ENCODE data around the gene EVA1B. TPM values are rescaled to one million over a fixed set of nuclear protein-coding genes. Genes with fewer than 3 reads are reported as not detected.
A peak's percentile ranks its signal among the peaks of the same experiment; 100 is the strongest.

Gene EVA1B
- total RNA-seq, 1 donor from 2014 or later, result 10.6 TPM

DNA sequence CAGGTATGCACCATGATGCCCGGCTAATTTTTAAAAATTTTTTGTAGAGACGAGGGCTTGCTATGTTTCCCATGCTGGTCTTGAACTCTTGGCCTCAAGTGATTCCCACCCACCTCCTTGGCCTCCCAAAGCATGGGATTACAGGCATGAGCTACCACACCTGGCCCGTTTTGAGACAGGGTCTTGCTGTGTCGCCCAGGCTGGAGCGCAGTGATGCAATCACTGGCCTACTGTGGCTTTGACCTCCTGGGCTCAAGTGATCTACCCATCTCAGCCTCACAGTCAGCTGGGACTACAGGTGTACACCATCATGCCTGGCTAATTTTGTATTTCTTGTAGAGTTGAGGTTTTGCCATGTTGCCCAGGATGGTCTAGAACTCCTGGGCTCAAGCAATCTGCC is 24.8 kb downstream of the EVA1B start:
- H3K4me3 ChIP-seq, result no peak overlapping the region
- H3K9me3 ChIP-seq (replicated peaks), result no peaks in the 10 kb centered on the region
- no peak for TF ChIP-seq CTCF (IDR thresholded peaks at IDR 0.05; ENCODE audit: borderline replicate concordance)
- no peak for DNase-seq
- H3K27ac ChIP-seq (replicated peaks), result no peak overlapping the region
- H3K4me1 ChIP-seq, result peaks cover 24% of the 10 kb centered on the region
- intact Hi-C loops (cut with micrococcal nuclease), result no loop called here
- H3K36me3 ChIP-seq, result peaks cover 96% of the 10 kb centered on the region
- no peaks in the 10 kb centered on the region for H3K27me3 ChIP-seq (ENCODE audit: low read depth)

DNA sequence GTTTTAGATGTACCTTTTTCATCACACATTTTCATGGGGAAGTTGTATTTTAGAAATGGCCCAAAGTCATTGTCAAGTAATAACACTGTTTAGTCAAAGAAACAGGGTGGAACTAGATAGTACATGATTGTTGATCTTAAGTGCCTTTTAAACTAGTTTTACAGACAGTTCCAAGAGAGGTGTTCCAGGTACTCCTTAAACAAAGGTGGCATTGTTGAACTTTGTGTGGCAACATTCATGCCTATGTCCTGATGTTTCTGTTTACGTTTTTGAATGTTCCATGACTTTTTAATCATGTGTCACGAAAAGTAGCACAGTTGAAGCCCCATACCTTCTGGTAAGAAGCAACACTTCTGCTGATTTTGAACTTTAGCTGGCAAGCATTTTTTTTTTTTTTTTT is 26.4 kb downstream of the EVA1B start:
- no peaks in the 10 kb centered on the region for H3K9me3 ChIP-seq (replicated peaks)
- H3K4me1 ChIP-seq, result peaks cover 24% of the 10 kb centered on the region
- DNase-seq, result no peak
- no peak for TF ChIP-seq CTCF (IDR thresholded peaks at IDR 0.05; ENCODE audit: borderline replicate concordance)
- no peak overlapping the region for H3K4me3 ChIP-seq
- no peaks in the 10 kb centered on the region for H3K27me3 ChIP-seq (ENCODE audit: low read depth)
- H3K36me3 ChIP-seq, result peaks cover 95% of the 10 kb centered on the region
- H3K27ac ChIP-seq (replicated peaks), result no peak overlapping the region
- intact Hi-C loops (cut with micrococcal nuclease), result no loop called here

DNA sequence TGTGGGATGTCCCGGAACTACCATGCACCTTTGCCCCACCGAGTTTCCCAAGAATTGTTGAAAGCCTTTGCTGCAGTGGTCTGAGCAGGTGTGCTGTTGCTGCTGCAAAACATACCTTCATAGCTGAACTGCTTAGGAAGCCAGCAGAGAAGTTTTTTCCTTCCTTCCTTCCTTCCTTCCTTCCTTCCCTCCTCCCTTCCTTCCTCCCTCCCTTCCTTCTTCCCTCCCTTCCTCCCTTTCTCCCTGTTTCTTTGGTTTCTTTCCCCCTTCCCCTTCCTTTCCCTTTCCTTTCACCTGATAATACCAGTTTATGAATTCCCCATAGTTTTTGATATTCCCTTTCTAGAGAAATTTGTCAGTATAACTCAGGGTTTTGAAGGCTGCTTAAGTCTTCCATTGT is 28.1 kb downstream of the EVA1B start:
- TF ChIP-seq CTCF (IDR thresholded peaks at IDR 0.05; ENCODE audit: borderline replicate concordance), result no peak
- DNase-seq, result no peak
- Histone ChIP-seq H3K9me3 (replicated peaks) (no peaks in the 10 kb centered on the region), H3K27ac (replicated peaks) (peak overlapping the region; percentile 21), H3K4me3 (no peak overlapping the region), H3K36me3 (peaks cover 95% of the 10 kb centered on the region), H3K27me3 (ENCODE audit: low read depth) (no peaks in the 10 kb centered on the region), H3K4me1 (peaks cover 34% of the 10 kb centered on the region)
- intact Hi-C loops (cut with micrococcal nuclease), result no loop called here

- peaks cover 81% of the 10 kb centered on the region for H3K4me1 ChIP-seq
- H3K27ac ChIP-seq (replicated peaks), result peak overlapping the region; percentile 73
- H3K36me3 ChIP-seq, result peaks cover 87% of the 10 kb centered on the region
- intact Hi-C loops (cut with micrococcal nuclease), result loop anchor here (10.0 kb wide), 3 partner anchors 63 to 193 kb away; partner anchors contain the start of genes THRAP3 and TRAPPC3
- H3K9me3 ChIP-seq (replicated peaks), result no peaks in the 10 kb centered on the region
- no peaks in the 10 kb centered on the region for H3K27me3 ChIP-seq (ENCODE audit: low read depth)
- H3K4me3 ChIP-seq, result no peak overlapping the region
- DNase-seq, result no peak
- TF ChIP-seq CTCF (IDR thresholded peaks at IDR 0.05; ENCODE audit: borderline replicate concordance), result no peak
Measured at GRCh38 chr1:36287595-36287994, 35.9 kb downstream of the EVA1B start.

DNA sequence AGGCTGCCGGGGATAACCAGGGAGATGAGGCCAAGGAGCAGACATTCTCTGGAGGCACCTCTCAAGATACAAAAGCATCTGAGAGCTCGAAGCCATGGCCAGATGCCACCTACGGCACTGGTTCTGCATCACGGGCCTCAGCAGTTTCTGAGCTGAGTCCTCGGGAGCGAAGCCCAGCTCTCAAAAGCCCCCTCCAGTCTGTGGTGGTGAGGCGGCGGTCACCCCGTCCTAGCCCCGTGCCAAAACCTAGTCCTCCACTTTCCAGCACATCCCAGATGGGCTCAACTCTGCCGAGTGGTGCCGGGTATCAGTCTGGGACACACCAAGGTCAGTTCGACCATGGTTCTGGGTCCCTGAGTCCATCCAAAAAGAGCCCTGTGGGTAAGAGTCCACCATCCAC is 36.6 kb downstream of the EVA1B start:
- Histone ChIP-seq H3K36me3 (peaks cover 82% of the 10 kb centered on the region), H3K9me3 (replicated peaks) (no peaks in the 10 kb centered on the region), H3K4me1 (peaks cover 89% of the 10 kb centered on the region), H3K27ac (replicated peaks) (peak overlapping the region; percentile 73), H3K4me3 (no peak overlapping the region), H3K27me3 (ENCODE audit: low read depth) (no peaks in the 10 kb centered on the region)
- DNase-seq, result no peak
- no peak for TF ChIP-seq CTCF (IDR thresholded peaks at IDR 0.05; ENCODE audit: borderline replicate concordance)
- intact Hi-C loops (cut with micrococcal nuclease), result loop anchor here (10.0 kb wide), 3 partner anchors 62 to 192 kb away; partner anchors contain the start of genes THRAP3 and TRAPPC3

Data from left ventricle myocardium inferior (tissue), 1 donor.